A673 (cell line): ENCODE results near the gene IL1RAPL2. TPM values are rescaled to one million over a fixed set of nuclear protein-coding genes. Genes with fewer than 3 reads are reported as not detected.
A peak's percentile ranks its signal among the peaks of the same experiment; 100 is the strongest.

ENCODE experiments used
- BruUV-seq: library from RNA; stranded (reverse); fragments of 400-500 nt; replicated peaks from 2 replicates; lab custom pipeline; 2021; lab: Mats Ljungman, UMichigan
- CTCF ChIA-PET: fragments of 300-600 bp; sonication (Branson Sonifier 250); formaldehyde crosslinking; loops from one replicate; lab custom pipeline; 2022; ENCODE audit warnings: antibody characterized with exemption; lab: Charles Lee
- POLR2A ChIA-PET: fragments of 300-600 bp; sonication (Branson Sonifier 250); formaldehyde crosslinking; loops from one replicate; lab custom pipeline; 2022; ENCODE audit warnings: antibody characterized with exemption; ENCODE audit not compliant: low non-redundant PET; lab: Charles Lee
- DNase-seq: peaks from one replicate; pipeline ENCODE4 v3.0.0-alpha.2; 2015; ENCODE audit warnings: low spot score
- H3K27ac ChIP-seq: fragments of 200-600 bp; sonication (generic); 2 replicates; pipeline ENCODE4 v1.5.1; 2016; ENCODE audit warnings: mixed run types, low read depth, mild to moderate bottlenecking, mixed read lengths, antibody characterized with exemption, low read length; ENCODE audit not compliant: poor library complexity, severe bottlenecking
- H3K27me3 ChIP-seq: fragments of 200-600 bp; sonication (generic); replicated peaks from 2 replicates; pipeline ENCODE4 v1.6.1; 2017; ENCODE audit warnings: mixed run types, low read depth, mild to moderate bottlenecking, mixed read lengths, antibody characterized with exemption, low read length; ENCODE audit not compliant: insufficient read depth, poor library complexity
- H3K36me3 ChIP-seq: fragments of 200-600 bp; sonication (generic); 2 replicates; pipeline ENCODE4 v1.6.1; 2016; ENCODE audit warnings: mixed run types, mild to moderate bottlenecking, mixed read lengths, antibody characterized with exemption, low read length; ENCODE audit not compliant: insufficient read depth, poor library complexity, severe bottlenecking
- H3K4me1 ChIP-seq: fragments of 200-600 bp; sonication (generic); 2 replicates; pipeline ENCODE4 v1.6.1; 2017; ENCODE audit warnings: mixed run types, mild to moderate bottlenecking, mixed read lengths, antibody characterized with exemption, low read length; ENCODE audit not compliant: insufficient read depth, poor library complexity, severe bottlenecking
- H3K4me3 ChIP-seq: fragments of 200-600 bp; sonication (generic); 2 replicates; pipeline ENCODE4 v1.5.1; 2016; ENCODE audit warnings: low read depth, mixed run types, mild to moderate bottlenecking, mixed read lengths, low read length; ENCODE audit not compliant: poor library complexity, severe bottlenecking
- H3K9me3 ChIP-seq: fragments of 200-600 bp; sonication (generic); 2 replicates; pipeline ENCODE4 v1.6.1; 2016; ENCODE audit warnings: mixed run types, low read depth, mild to moderate bottlenecking, mixed read lengths, antibody characterized with exemption, low read length; ENCODE audit not compliant: poor library complexity, severe bottlenecking
- CTCF ChIP-seq: fragments of 300-800, 200-600 bp; sonication (generic); conservative IDR thresholded peaks from 2 replicates; pipeline ENCODE4 v1.5.1; 2017; ENCODE audit warnings: low read depth, mild to moderate bottlenecking, antibody characterized with exemption, low read length, moderate library complexity, mixed read lengths
- EZH2 ChIP-seq: fragments of 200-600 bp; sonication (generic); IDR thresholded peaks from 2 replicates; pipeline ENCODE4 v1.6.1; 2017; ENCODE audit warnings: borderline replicate concordance, low read depth, mild to moderate bottlenecking, mixed read lengths, antibody characterized with exemption, low read length; ENCODE audit not compliant: poor library complexity, severe bottlenecking
- intact Hi-C: fragments of 100-400 bp; cut with micrococcal nuclease; formaldehyde crosslinking; loops from one replicate; pipeline ENCODE4 v1.10.0; 2022; ENCODE audit not compliant: unreplicated experiment
- total RNA-seq: library from RNA; stranded (reverse); gene quantifications from 2 replicates; pipeline ENCODE4 v1.2.3, GENCODE V29; 2021

IL1RAPL2 gene
- total RNA-seq, 1 experiment from 2014 or later, result not detected

GRCh38 chrX:105179644-105180043 is 613.6 kb downstream of the IL1RAPL2 start:
- H3K36me3 ChIP-seq, result no peaks in the 10 kb centered on the region
- POLR2A ChIA-PET, result no interaction called here
- intact Hi-C loops, result no loop called here
- no peak for DNase-seq
- H3K9me3 ChIP-seq, result peaks cover 10% of the 10 kb centered on the region
- no peaks in the 10 kb centered on the region for H3K27me3 ChIP-seq
- TF ChIP-seq CTCF (no peak), EZH2 (no peak)
- no TSS peak for BruUV-seq
- H3K4me3 ChIP-seq, result no peak overlapping the region
- H3K4me1 ChIP-seq, result no peaks in the 10 kb centered on the region
- no peak overlapping the region for H3K27ac ChIP-seq
- CTCF ChIA-PET, result no interaction called here

GRCh38 chrX:105189093-105189492 is 623.1 kb downstream of the IL1RAPL2 start:
- no peak overlapping the region for H3K4me3 ChIP-seq
- ChIA-PET CTCF (no interaction called here), POLR2A (no interaction called here)
- DNase-seq, result no peak
- H3K4me1 ChIP-seq, result no peaks in the 10 kb centered on the region
- intact Hi-C loops, result no loop called here
- H3K9me3 ChIP-seq, result no peaks in the 10 kb centered on the region
- no TSS peak for BruUV-seq
- H3K36me3 ChIP-seq, result no peaks in the 10 kb centered on the region
- H3K27ac ChIP-seq, result no peak overlapping the region
- no peaks in the 10 kb centered on the region for H3K27me3 ChIP-seq
- no peak for TF ChIP-seq CTCF
- TF ChIP-seq EZH2, result no peak

- BruUV-seq, result no TSS peak
These were observed 624.4 kb downstream of the IL1RAPL2 start for GRCh38 chrX:105190252-105190853.

More at GRCh38 chrX:105190252-105190853, 624.4 kb downstream of the IL1RAPL2 start:
- Histone ChIP-seq H3K9me3 (no peaks in the 10 kb centered on the region), H3K4me1 (no peaks in the 10 kb centered on the region), H3K27me3 (no peaks in the 10 kb centered on the region), H3K27ac (no peak overlapping the region), H3K36me3 (no peaks in the 10 kb centered on the region), H3K4me3 (no peak overlapping the region)
- ChIA-PET CTCF (interaction anchor here (0.7 to 1.0 kb wide), 3 partner anchors 76 to 708 kb away, joined by 3 to 6 read pairs (median 5); no protein-coding TSS in a partner anchor), POLR2A (interaction anchor here (0.5 to 0.7 kb wide), 2 partner anchors 433 to 485 kb away, joined by 3 to 12 read pairs; no protein-coding TSS in a partner anchor)
- peak; percentile 35 for DNase-seq
- intact Hi-C loops, result loop anchor here (10.0 kb wide), 1 partner anchor 56 kb away; no protein-coding TSS in a partner anchor
- TF ChIP-seq CTCF (peak; percentile 77), EZH2 (no peak)
